ENCODE measurements around the gene PHACTR1. TPM values are rescaled to one million over a fixed set of nuclear protein-coding genes. Genes with fewer than 3 reads are reported as not detected.

Gene PHACTR1
- total RNA-seq, 1 donor from 2014 or later: 0.26 TPM

DNA sequence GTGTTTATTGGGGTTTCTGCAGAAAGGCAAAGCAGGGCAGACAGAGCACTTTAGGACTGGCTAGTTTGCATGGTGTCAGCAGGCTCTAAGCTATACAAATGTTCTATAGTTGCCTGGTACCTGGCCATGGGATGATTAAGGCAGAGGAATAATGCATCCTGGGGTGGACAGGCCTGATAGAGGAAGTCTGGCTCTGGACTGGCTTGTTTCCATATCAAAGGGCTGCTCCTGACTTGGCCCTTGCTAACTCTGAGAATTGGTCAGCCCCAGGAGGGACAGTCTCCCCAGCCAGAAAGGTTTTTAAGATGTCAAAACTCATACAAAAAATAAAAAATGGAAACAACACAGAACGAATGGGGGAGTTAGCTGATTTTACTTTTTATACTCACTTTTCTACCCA lies 474.9 kb downstream of the PHACTR1 start:
- Mint-ChIP-seq H3K4me1 (no peaks in the 10 kb centered on the region), H3K36me3 (ENCODE audit: low read depth) (no peaks in the 10 kb centered on the region), H3K27ac (no peak overlapping the region), H3K4me3 (no peak overlapping the region), H3K27me3 (peaks cover 29% of the 10 kb centered on the region), H3K9me3 (no peaks in the 10 kb centered on the region)
- no peak for DNase-seq
- intact Hi-C loops (cut with micrococcal nuclease): no loop called here

GRCh38 chr6:13194852-13195251 lies 478.3 kb downstream of the PHACTR1 start:
- Mint-ChIP-seq H3K36me3 (ENCODE audit: low read depth) (no peaks in the 10 kb centered on the region), H3K27ac (no peak overlapping the region), H3K4me3 (no peak overlapping the region), H3K4me1 (no peaks in the 10 kb centered on the region), H3K27me3 (peaks cover 20% of the 10 kb centered on the region), H3K9me3 (no peaks in the 10 kb centered on the region)
- intact Hi-C loops (cut with micrococcal nuclease): loop anchor here (2.0 kb wide), 1 partner anchor 136 kb away; no protein-coding TSS in a partner anchor
- DNase-seq: peak; percentile 65

- DNase-seq: no peak
- H3K4me3 Mint-ChIP-seq: no peak overlapping the region
- H3K27me3 Mint-ChIP-seq: peaks cover 20% of the 10 kb centered on the region
- no peaks in the 10 kb centered on the region for H3K36me3 Mint-ChIP-seq (ENCODE audit: low read depth)
- H3K9me3 Mint-ChIP-seq: no peaks in the 10 kb centered on the region
- H3K27ac Mint-ChIP-seq: no peak overlapping the region
- intact Hi-C loops (cut with micrococcal nuclease): loop anchor here (2.0 kb wide), 1 partner anchor 135 kb away; no protein-coding TSS in a partner anchor
- no peaks in the 10 kb centered on the region for H3K4me1 Mint-ChIP-seq
These were observed 479.2 kb downstream of the PHACTR1 start for GRCh38 chr6:13195803-13196202.

- intact Hi-C loops (cut with micrococcal nuclease): no loop called here
- DNase-seq: no peak
- Mint-ChIP-seq H3K4me1 (no peaks in the 10 kb centered on the region), H3K9me3 (no peaks in the 10 kb centered on the region), H3K4me3 (no peak overlapping the region), H3K27ac (no peak overlapping the region), H3K36me3 (ENCODE audit: low read depth) (no peaks in the 10 kb centered on the region), H3K27me3 (peaks cover 3% of the 10 kb centered on the region)
These were observed 481.6 kb downstream of the PHACTR1 start for GRCh38 chr6:13198168-13198567.

- no peaks in the 10 kb centered on the region for H3K4me1 Mint-ChIP-seq
- no peak overlapping the region for H3K27ac Mint-ChIP-seq
- intact Hi-C loops (cut with micrococcal nuclease): no loop called here
- DNase-seq: no peak
- no peak overlapping the region for H3K4me3 Mint-ChIP-seq
- H3K9me3 Mint-ChIP-seq: no peaks in the 10 kb centered on the region
- no peaks in the 10 kb centered on the region for H3K36me3 Mint-ChIP-seq (ENCODE audit: low read depth)
- H3K27me3 Mint-ChIP-seq: peaks cover 2% of the 10 kb centered on the region
These were observed 484.8 kb downstream of the PHACTR1 start for GRCh38 chr6:13201336-13201735.

GRCh38 chr6:13203145-13203544 lies 486.6 kb downstream of the PHACTR1 start:
- Mint-ChIP-seq H3K27ac (no peak overlapping the region), H3K27me3 (peaks cover 2% of the 10 kb centered on the region), H3K9me3 (no peaks in the 10 kb centered on the region), H3K36me3 (ENCODE audit: low read depth) (no peaks in the 10 kb centered on the region), H3K4me3 (no peak overlapping the region), H3K4me1 (no peaks in the 10 kb centered on the region)
- intact Hi-C loops (cut with micrococcal nuclease): no loop called here
- DNase-seq: no peak

GRCh38 chr6:13205106-13205505 lies 488.5 kb downstream of the PHACTR1 start:
- DNase-seq: no peak
- Mint-ChIP-seq H3K36me3 (ENCODE audit: low read depth) (no peaks in the 10 kb centered on the region), H3K27ac (no peak overlapping the region), H3K27me3 (no peaks in the 10 kb centered on the region), H3K4me3 (no peak overlapping the region), H3K9me3 (no peaks in the 10 kb centered on the region), H3K4me1 (no peaks in the 10 kb centered on the region)
- intact Hi-C loops (cut with micrococcal nuclease): no loop called here

DNA sequence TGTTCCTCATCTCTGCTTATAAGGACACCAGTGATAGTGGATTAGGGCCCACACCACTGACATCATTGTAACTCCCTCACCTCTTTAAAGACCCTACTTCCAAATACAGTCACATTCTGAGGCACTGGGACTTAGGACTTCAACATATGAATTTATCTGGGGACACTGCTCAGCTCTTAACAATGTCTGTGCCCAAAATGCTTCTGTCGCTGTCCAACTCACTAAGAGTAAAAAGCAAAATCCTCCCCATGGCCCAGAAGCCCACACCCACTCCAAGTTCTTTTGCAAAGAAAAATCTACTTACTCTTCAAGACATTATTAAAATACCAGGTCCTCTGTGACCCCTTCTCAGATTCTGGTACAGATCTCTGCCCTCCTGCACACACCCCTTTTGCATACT lies 495.5 kb downstream of the PHACTR1 start:
- no peak overlapping the region for H3K27ac Mint-ChIP-seq
- intact Hi-C loops (cut with micrococcal nuclease): no loop called here
- no peak for DNase-seq

GRCh38 chr6:13212538-13212937 lies 496.0 kb downstream of the PHACTR1 start:
- Mint-ChIP-seq H3K4me3 (no peak overlapping the region), H3K36me3 (ENCODE audit: low read depth) (no peaks in the 10 kb centered on the region), H3K9me3 (no peaks in the 10 kb centered on the region), H3K27ac (no peak overlapping the region), H3K27me3 (peaks cover 17% of the 10 kb centered on the region), H3K4me1 (no peaks in the 10 kb centered on the region)
- intact Hi-C loops (cut with micrococcal nuclease): no loop called here
- no peak for DNase-seq

More for the DNA sequence above, 495.5 kb downstream of the PHACTR1 start:
- H3K36me3 Mint-ChIP-seq (ENCODE audit: low read depth): no peaks in the 10 kb centered on the region
- H3K27me3 Mint-ChIP-seq: peaks cover 17% of the 10 kb centered on the region
- no peaks in the 10 kb centered on the region for H3K4me1 Mint-ChIP-seq
- no peaks in the 10 kb centered on the region for H3K9me3 Mint-ChIP-seq
- H3K4me3 Mint-ChIP-seq: no peak overlapping the region

GRCh38 chr6:13215390-13215789 lies 498.8 kb downstream of the PHACTR1 start:
- no peak overlapping the region for H3K27ac Mint-ChIP-seq
- H3K9me3 Mint-ChIP-seq: no peaks in the 10 kb centered on the region
- no peaks in the 10 kb centered on the region for H3K36me3 Mint-ChIP-seq (ENCODE audit: low read depth)
- H3K27me3 Mint-ChIP-seq: peaks cover 19% of the 10 kb centered on the region
- no peak for DNase-seq
- no peaks in the 10 kb centered on the region for H3K4me1 Mint-ChIP-seq
- intact Hi-C loops (cut with micrococcal nuclease): no loop called here
- H3K4me3 Mint-ChIP-seq: no peak overlapping the region

DNA sequence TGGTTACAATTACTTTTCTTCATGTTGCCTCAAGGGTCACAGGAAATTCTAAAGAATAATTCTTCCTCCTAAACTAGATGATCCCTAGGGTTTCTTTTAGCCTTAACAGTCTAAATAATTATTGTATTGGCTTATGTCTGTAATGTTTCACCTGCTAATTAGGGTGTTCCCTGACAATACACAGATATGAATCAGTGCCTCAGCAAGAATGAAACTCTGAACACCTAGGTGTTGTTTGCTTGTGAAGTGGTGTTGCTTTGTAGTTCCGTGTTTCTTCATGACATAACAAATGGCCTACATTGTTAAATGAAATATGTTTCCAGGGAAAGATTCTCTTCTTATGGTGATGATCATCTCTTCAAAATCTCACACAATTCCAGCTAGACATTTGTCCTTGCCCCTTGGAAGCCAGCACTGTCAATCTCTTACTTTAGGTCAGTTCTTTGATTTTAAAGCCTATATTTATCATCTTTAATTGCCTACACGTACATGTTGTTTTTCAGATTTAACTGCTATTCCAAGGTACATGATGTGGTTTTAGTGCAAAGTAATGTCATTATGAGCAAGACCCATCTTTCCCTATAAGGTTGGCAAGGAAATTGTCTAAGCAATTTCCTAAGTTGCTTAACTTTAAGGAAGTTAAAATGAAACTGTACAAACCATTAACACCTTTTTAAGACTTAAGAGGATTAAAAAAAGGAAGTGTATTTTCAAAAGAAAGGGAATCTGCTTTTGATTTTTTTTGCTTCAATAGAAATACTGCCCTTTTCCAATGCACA lies 499.9 kb downstream of the PHACTR1 start:
- no peak overlapping the region for H3K4me3 Mint-ChIP-seq
- intact Hi-C loops (cut with micrococcal nuclease): no loop called here
- peaks cover 19% of the 10 kb centered on the region for H3K27me3 Mint-ChIP-seq
- H3K36me3 Mint-ChIP-seq (ENCODE audit: low read depth): no peaks in the 10 kb centered on the region
- H3K27ac Mint-ChIP-seq: no peak overlapping the region
- no peaks in the 10 kb centered on the region for H3K9me3 Mint-ChIP-seq
- no peak for DNase-seq
- H3K4me1 Mint-ChIP-seq: no peaks in the 10 kb centered on the region

GRCh38 chr6:13217206-13217905 lies 500.8 kb downstream of the PHACTR1 start:
- no peaks in the 10 kb centered on the region for H3K36me3 Mint-ChIP-seq (ENCODE audit: low read depth)
- no peak overlapping the region for H3K27ac Mint-ChIP-seq
- no peaks in the 10 kb centered on the region for H3K4me1 Mint-ChIP-seq
- peaks cover 16% of the 10 kb centered on the region for H3K27me3 Mint-ChIP-seq
- DNase-seq: no peak
- intact Hi-C loops (cut with micrococcal nuclease): no loop called here
- H3K4me3 Mint-ChIP-seq: no peak overlapping the region
- H3K9me3 Mint-ChIP-seq: no peaks in the 10 kb centered on the region

DNA sequence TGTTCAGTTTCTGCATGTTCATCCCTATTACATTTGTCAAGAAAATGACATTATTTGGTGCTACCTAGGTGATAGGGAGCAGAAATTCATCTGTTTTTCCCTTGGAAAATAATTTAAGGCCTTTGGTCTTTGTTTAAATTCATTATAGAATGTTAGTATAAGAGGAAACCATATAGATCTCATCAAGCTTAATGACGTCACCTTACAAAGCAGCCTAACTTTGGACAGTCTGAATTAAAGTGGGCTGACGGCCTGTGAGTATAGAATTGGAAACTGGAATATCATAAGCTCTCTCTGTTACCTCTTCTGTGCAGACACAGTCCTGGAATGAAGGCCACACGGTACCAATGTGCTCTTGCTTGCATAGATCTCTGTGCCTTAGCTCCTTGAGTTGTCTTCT lies 503.7 kb downstream of the PHACTR1 start:
- H3K4me1 Mint-ChIP-seq: no peaks in the 10 kb centered on the region
- H3K36me3 Mint-ChIP-seq (ENCODE audit: low read depth): no peaks in the 10 kb centered on the region
- no peaks in the 10 kb centered on the region for H3K9me3 Mint-ChIP-seq
- DNase-seq: no peak
- intact Hi-C loops (cut with micrococcal nuclease): no loop called here
- H3K27ac Mint-ChIP-seq: no peak overlapping the region
- H3K4me3 Mint-ChIP-seq: no peak overlapping the region
- H3K27me3 Mint-ChIP-seq: peaks cover 8% of the 10 kb centered on the region

- Mint-ChIP-seq H3K4me3 (no peak overlapping the region), H3K27ac (no peak overlapping the region), H3K36me3 (ENCODE audit: low read depth) (no peaks in the 10 kb centered on the region), H3K4me1 (no peaks in the 10 kb centered on the region), H3K9me3 (no peaks in the 10 kb centered on the region), H3K27me3 (peaks cover 6% of the 10 kb centered on the region)
- no peak for DNase-seq
- intact Hi-C loops (cut with micrococcal nuclease): no loop called here
These were observed 505.5 kb downstream of the PHACTR1 start for GRCh38 chr6:13222048-13222447.
